ENCODE results near the gene NDUFV3.

DNA sequence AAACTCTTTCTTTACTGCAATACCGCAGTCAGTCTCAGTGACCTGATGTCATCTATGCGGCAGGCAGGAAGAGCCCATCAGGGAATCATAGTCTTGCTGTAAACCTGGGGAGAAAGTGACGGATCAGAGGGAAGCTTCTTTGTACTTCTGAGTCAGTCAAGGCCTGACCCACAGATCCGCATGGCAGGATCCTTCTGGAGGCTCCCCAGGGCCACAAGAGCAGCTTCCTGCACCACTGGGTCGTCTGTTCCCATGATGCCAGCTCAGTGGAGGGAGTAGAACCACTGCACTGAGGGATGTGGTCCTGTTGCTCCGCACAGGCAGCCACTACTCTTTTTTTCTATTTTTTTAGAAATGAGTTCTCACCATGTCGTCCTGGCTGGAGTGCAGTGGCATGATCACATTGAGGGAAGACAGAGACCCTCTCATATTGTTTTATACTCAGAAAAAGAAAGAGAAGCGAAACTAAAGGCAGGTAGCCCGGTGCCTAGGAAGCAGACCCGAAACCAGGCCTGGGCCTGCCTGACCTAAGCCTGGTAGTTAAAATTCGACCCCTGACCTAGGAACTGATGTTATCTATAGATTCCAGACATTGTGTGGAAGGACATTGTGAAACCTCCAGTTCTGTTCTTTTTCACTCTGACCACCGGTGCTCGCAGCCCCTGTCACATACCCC lies 38.6 kb downstream of the NDUFV3 start:
- TF ChIP-seq, protein P1, sequence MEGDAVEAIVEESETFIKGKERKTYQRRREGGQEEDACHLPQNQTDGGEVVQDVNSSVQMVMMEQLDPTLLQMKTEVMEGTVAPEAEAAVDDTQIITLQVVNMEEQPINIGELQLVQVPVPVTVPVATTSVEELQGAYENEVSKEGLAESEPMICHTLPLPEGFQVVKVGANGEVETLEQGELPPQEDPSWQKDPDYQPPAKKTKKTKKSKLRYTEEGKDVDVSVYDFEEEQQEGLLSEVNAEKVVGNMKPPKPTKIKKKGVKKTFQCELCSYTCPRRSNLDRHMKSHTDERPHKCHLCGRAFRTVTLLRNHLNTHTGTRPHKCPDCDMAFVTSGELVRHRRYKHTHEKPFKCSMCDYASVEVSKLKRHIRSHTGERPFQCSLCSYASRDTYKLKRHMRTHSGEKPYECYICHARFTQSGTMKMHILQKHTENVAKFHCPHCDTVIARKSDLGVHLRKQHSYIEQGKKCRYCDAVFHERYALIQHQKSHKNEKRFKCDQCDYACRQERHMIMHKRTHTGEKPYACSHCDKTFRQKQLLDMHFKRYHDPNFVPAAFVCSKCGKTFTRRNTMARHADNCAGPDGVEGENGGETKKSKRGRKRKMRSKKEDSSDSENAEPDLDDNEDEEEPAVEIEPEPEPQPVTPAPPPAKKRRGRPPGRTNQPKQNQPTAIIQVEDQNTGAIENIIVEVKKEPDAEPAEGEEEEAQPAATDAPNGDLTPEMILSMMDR (conservative IDR thresholded peaks at IDR 0.05; ENCODE audit: low read depth in 2 of 2), result no peak
- TF ChIP-seq REST (IDR thresholded peaks at IDR 0.05; ENCODE audit: unreplicated experiment), result no peak
- no peak for TF ChIP-seq POLR2AphosphoS5 (IDR thresholded peaks at IDR 0.05; ENCODE audit: low read depth)
- TF ChIP-seq CREB1 (CRISPR knock-in tag; IDR thresholded peaks at IDR 0.05; ENCODE audit: low read depth), result no peak
- no peak for TF ChIP-seq EZH2phosphoT487 (IDR thresholded peaks at IDR 0.05; ENCODE audit: unreplicated experiment)
- no peak for TF ChIP-seq ZNF331 (CRISPR knock-in tag; IDR thresholded peaks at IDR 0.05; ENCODE audit: low read depth)
- TF ChIP-seq STAT1 (IDR thresholded peaks at IDR 0.05; ENCODE audit: unreplicated experiment), result no peak
- TF ChIP-seq EZH2 (IDR thresholded peaks at IDR 0.05; ENCODE audit: low read depth, unreplicated experiment), result no peak
- TF ChIP-seq JUNB (IDR thresholded peaks at IDR 0.05; ENCODE audit: unreplicated experiment), result no peak
- TF ChIP-seq, protein P2, sequence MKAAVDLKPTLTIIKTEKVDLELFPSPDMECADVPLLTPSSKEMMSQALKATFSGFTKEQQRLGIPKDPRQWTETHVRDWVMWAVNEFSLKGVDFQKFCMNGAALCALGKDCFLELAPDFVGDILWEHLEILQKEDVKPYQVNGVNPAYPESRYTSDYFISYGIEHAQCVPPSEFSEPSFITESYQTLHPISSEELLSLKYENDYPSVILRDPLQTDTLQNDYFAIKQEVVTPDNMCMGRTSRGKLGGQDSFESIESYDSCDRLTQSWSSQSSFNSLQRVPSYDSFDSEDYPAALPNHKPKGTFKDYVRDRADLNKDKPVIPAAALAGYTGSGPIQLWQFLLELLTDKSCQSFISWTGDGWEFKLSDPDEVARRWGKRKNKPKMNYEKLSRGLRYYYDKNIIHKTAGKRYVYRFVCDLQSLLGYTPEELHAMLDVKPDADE (IDR thresholded peaks at IDR 0.05), result no peak

Data from GM23338 (cell line).